SK-N-SH (cell line): ENCODE measurements around the gene ADAMTS17. TPM values are rescaled to one million over a fixed set of nuclear protein-coding genes. Genes with fewer than 3 reads are reported as not detected.
A peak's percentile ranks its signal among the peaks of the same experiment; 100 is the strongest.

Experiments used
- CTCF ChIA-PET: fragments of 300-600, 350-600 bp; formaldehyde crosslinking; extraction: SDS; loops from one replicate; lab custom pipeline; 2021; lab: Yijun Ruan, JAX
- POLR2A ChIA-PET: fragments of 350-600 bp; sonication (Branson Sonifier 250); formaldehyde crosslinking; extraction: SDS; loops from one replicate; lab custom pipeline; 2020; ENCODE audit warnings: antibody characterized with exemption, inconsistent platforms; lab: Yijun Ruan, JAX
- DNase-seq: peaks from one replicate; pipeline ENCODE4 v3.0.0; 2012
- H2AFZ ChIP-seq: fragments of 200-600 bp; sonication (generic); 2 replicates; pipeline ENCODE4 v1.8.1; 2016; ENCODE audit warnings: antibody characterized with exemption, mild to moderate bottlenecking, low read depth
- H3F3A ChIP-seq: fragments of 200-600 bp; sonication (generic); replicated peaks from 2 replicates; pipeline ENCODE3; 2016; ENCODE audit warnings: antibody characterized with exemption, mild to moderate bottlenecking; ENCODE audit not compliant: insufficient read depth
- H3K27ac ChIP-seq, 2 experiments: fragments of 200-500 bp in 1 of 2; fragments of 200-600 bp in 1 of 2; sonication (Bioruptor generic) in 1 of 2; sonication (generic), shearing (Covaris generic) in 1 of 2; 2 replicates each; pipeline versions ENCODE4 v1.5.1 to v1.6.1; 2014 to 2016; ENCODE audit warnings: low read depth in 2 of 2, inconsistent platforms in 1 of 2, low read length in 1 of 2, mild to moderate bottlenecking in 1 of 2, mixed read lengths in 1 of 2
- H3K27me3 ChIP-seq: fragments of 200-600 bp; sonication (generic), shearing (Covaris generic); 2 replicates; pipeline ENCODE4 v1.6.1; 2016; ENCODE audit warnings: mixed run types; ENCODE audit not compliant: insufficient read depth
- H3K36me3 ChIP-seq, 2 experiments: fragments of 200-500 bp in 1 of 2; fragments of 200-600 bp in 1 of 2; sonication (Bioruptor generic) in 1 of 2; sonication (generic) in 1 of 2; replicated peaks in 1 of 2; 2 replicates each; pipeline versions ENCODE3 to v1.5.1; 2014 to 2016; ENCODE audit warnings: low read length in 1 of 2, mild to moderate bottlenecking in 1 of 2; ENCODE audit not compliant: insufficient read depth in 2 of 2, control insufficient read depth in 1 of 2
- H3K4me1 ChIP-seq, 2 experiments: fragments of 200-500 bp in 1 of 2; fragments of 200-600 bp in 1 of 2; sonication (Bioruptor generic) in 1 of 2; sonication (generic), shearing (Covaris generic) in 1 of 2; 2 replicates each; pipeline versions ENCODE4 v1.5.1 to v1.6.1; 2014 to 2016; ENCODE audit warnings: low read depth in 1 of 2, low read length in 1 of 2, mixed run types in 1 of 2; ENCODE audit not compliant: insufficient read depth in 2 of 2, control insufficient read depth in 1 of 2
- H3K4me2 ChIP-seq: fragments of 200-600 bp; sonication (generic), shearing (Covaris generic); 2 replicates; pipeline ENCODE4 v1.6.1; 2017; ENCODE audit warnings: mixed run types
- H3K4me3 ChIP-seq, 2 experiments: fragments of 200-500 bp in 1 of 2; fragments of 200-600 bp in 1 of 2; sonication (Bioruptor generic) in 1 of 2; sonication (generic), shearing (Covaris generic) in 1 of 2; 2 replicates each; pipeline versions ENCODE4 v1.5.1 to v1.8.1; 2014 to 2016; ENCODE audit warnings: low read depth in 2 of 2, inconsistent platforms in 1 of 2, low read length in 1 of 2, mild to moderate bottlenecking in 1 of 2, mixed read lengths in 1 of 2, moderate library complexity in 1 of 2
- H3K79me2 ChIP-seq: fragments of 200-600 bp; sonication (generic); 2 replicates; pipeline ENCODE4 v1.8.1; 2017; ENCODE audit warnings: mild to moderate bottlenecking; ENCODE audit not compliant: insufficient read depth
- H3K9ac ChIP-seq: fragments of 200-600 bp; sonication (generic); 2 replicates; pipeline ENCODE4 v1.6.1; 2017; ENCODE audit warnings: mixed run types
- H3K9me2 ChIP-seq: fragments of 200-600 bp; sonication (generic); 2 replicates; pipeline ENCODE4 v1.6.1; 2017; ENCODE audit warnings: mixed run types
- H3K9me3 ChIP-seq: fragments of 200-600 bp; sonication (generic); 2 replicates; pipeline ENCODE4 v1.6.1; 2017; ENCODE audit warnings: mixed run types, mild to moderate bottlenecking, moderate library complexity
- H4K20me1 ChIP-seq: fragments of 200-600 bp; sonication (generic); 2 replicates; pipeline ENCODE4 v1.6.1; 2017; ENCODE audit warnings: mild to moderate bottlenecking, mixed run types; ENCODE audit not compliant: insufficient read depth
- CHD2 ChIP-seq: fragments of 150-350 bp; IDR thresholded peaks from 2 replicates; pipeline ENCODE4 v1.6.1; 2018; ENCODE audit warnings: low read length; ENCODE audit not compliant: partially characterized antibody
- CTCF ChIP-seq: fragments of 200-600 bp; sonication (generic); IDR thresholded peaks from 2 replicates; pipeline ENCODE4 v1.6.1; 2017; ENCODE audit warnings: antibody characterized with exemption, mild to moderate bottlenecking, moderate library complexity
- FOSL2 ChIP-seq: IDR thresholded peaks from 2 replicates; pipeline ENCODE4 v1.4.0; 2012; ENCODE audit warnings: low read depth, mild to moderate bottlenecking, moderate library complexity, borderline replicate concordance
- FOXJ3 ChIP-seq: sonication (generic); formaldehyde crosslinking; IDR thresholded peaks from 2 replicates; pipeline ENCODE4 v1.5.1; 2020; ENCODE audit warnings: mild to moderate bottlenecking, missing genetic modification reagents
- GABPA ChIP-seq: IDR thresholded peaks from 2 replicates; pipeline ENCODE4 v1.4.0; 2012; ENCODE audit warnings: low read depth, mild to moderate bottlenecking
- GATA2 ChIP-seq: sonication (generic); formaldehyde crosslinking; IDR thresholded peaks from 2 replicates; pipeline ENCODE4 v1.5.0; 2020; ENCODE audit warnings: mild to moderate bottlenecking, missing genetic modification reagents
- IRF3 ChIP-seq: fragments of 150-350 bp; IDR thresholded peaks from 2 replicates; pipeline ENCODE4 v1.6.1; 2016; ENCODE audit warnings: mild to moderate bottlenecking, low read depth, low read length
- JUND ChIP-seq: IDR thresholded peaks from 2 replicates; pipeline ENCODE4 v1.4.0; 2012
- MAX ChIP-seq: IDR thresholded peaks from 2 replicates; pipeline ENCODE4 v1.4.0; 2012; ENCODE audit warnings: low read depth
- MEF2A ChIP-seq: IDR thresholded peaks from 2 replicates; pipeline ENCODE4 v1.4.0; 2012; ENCODE audit warnings: low read depth, borderline replicate concordance
- MXI1 ChIP-seq: IDR thresholded peaks from 2 replicates; pipeline ENCODE4 v1.6.1; 2012; ENCODE audit warnings: mild to moderate bottlenecking, low read depth, low read length, improper control_type of control experiment
- NRF1 ChIP-seq: IDR thresholded peaks from 2 replicates; pipeline ENCODE4 v1.6.1; 2012; ENCODE audit warnings: low read depth, mild to moderate bottlenecking, low read length
- RAD21 ChIP-seq: IDR thresholded peaks from 2 replicates; pipeline ENCODE4 v1.6.1; 2012; ENCODE audit warnings: mild to moderate bottlenecking, low read length
- REST ChIP-seq: IDR thresholded peaks from 2 replicates; pipeline ENCODE4 v1.6.1; 2012; ENCODE audit warnings: mild to moderate bottlenecking, low read depth, low read length, moderate library complexity
- RFX5 ChIP-seq: IDR thresholded peaks from 2 replicates; pipeline ENCODE4 v1.6.1; 2012; ENCODE audit warnings: mild to moderate bottlenecking, improper control_type of control experiment, low read length
- RXRA ChIP-seq: IDR thresholded peaks from 2 replicates; pipeline ENCODE4 v1.4.0; 2012; ENCODE audit warnings: low read depth, mild to moderate bottlenecking, borderline replicate concordance
- SMC3 ChIP-seq: IDR thresholded peaks from 2 replicates; pipeline ENCODE4 v1.6.1; 2012; ENCODE audit warnings: low read depth, low read length, improper control_type of control experiment
- TCF12 ChIP-seq: IDR thresholded peaks from 2 replicates; pipeline ENCODE4 v1.4.0; 2012
- USF1 ChIP-seq: IDR thresholded peaks from 2 replicates; pipeline ENCODE4 v1.4.0; 2012; ENCODE audit warnings: low read depth, borderline replicate concordance
- WGBS: methylation state at CpG from one replicate; pipeline ENCODE4 v1.1.6; 2017; ENCODE audit warnings: low lambda C conversion rate; 5-methylcytosine and 5-hydroxymethylcytosine counted together
- polyA plus RNA-seq, 3 experiments: library from polyadenylated mRNA; depleted of rRNA; stranded (reverse); fragments of >200 nt; gene quantifications; 2 replicates each; pipeline ENCODE4 v1.2.3, GENCODE V29; 2012

ADAMTS17 gene
- polyA plus RNA-seq, 1 of the 3 experiments (the other 2 are of a cell fraction): not detected

GRCh38 chr15:100338971-100339444 lies 2.8 kb downstream of the ADAMTS17 start:
- Histone ChIP-seq H3K27ac (no peak overlapping the region), H3K4me2 (no peak overlapping the region), H3K4me1 (peaks cover 0 to 31% of the 10 kb centered on the region in 2 experiments; a peak in 1 of 4 replicates), H3K79me2 (no peaks in the 10 kb centered on the region), H3F3A (no peaks in the 10 kb centered on the region), H3K4me3 (no peak overlapping the region), H2AFZ (no peak overlapping the region), H3K27me3 (no peaks in the 10 kb centered on the region), H3K9me3 (no peaks in the 10 kb centered on the region), H3K9me2 (no peaks in the 10 kb centered on the region), H4K20me1 (no peaks in the 10 kb centered on the region), H3K9ac (no peak overlapping the region), H3K36me3 (no peaks in the 10 kb centered on the region)
- WGBS: 23% methylated on average over 10 of the region's 10 CpGs
- peak; percentile 72 for DNase-seq
- POLR2A ChIA-PET: interaction anchor here (0.5 kb wide), 1 partner anchor 364 kb away, joined by 3 read pairs; no protein-coding TSS in a partner anchor
- CTCF ChIA-PET: interaction anchor here (0.6 to 8.1 kb wide), 68 partner anchors 10 to 1067 kb away, joined by 3 to 169 read pairs (median 4); no protein-coding TSS in a partner anchor
- TF ChIP-seq MEF2A: no peak
- TF ChIP-seq CHD2: peak; percentile 28
- peak; percentile 91 for TF ChIP-seq RAD21
- TF ChIP-seq MAX: no peak
- TF ChIP-seq RXRA: no peak
- TF ChIP-seq CTCF: peak; percentile 11; the same call in 1 of the 2 replicates
- no peak for TF ChIP-seq JUND
- no peak for TF ChIP-seq NRF1
- no peak for TF ChIP-seq GABPA
- TF ChIP-seq SMC3: peak; percentile 74; the same call in 1 of the 2 replicates
- no peak; the same call in 1 of the 2 replicates for TF ChIP-seq GATA2 (CRISPR knock-in tag)
- no peak for TF ChIP-seq TCF12
- no peak for TF ChIP-seq FOXJ3 (CRISPR knock-in tag)
- no peak for TF ChIP-seq MXI1

- Histone ChIP-seq H3F3A (no peaks in the 10 kb centered on the region), H3K4me2 (no peak overlapping the region), H3K9me3 (no peaks in the 10 kb centered on the region), H3K27me3 (no peaks in the 10 kb centered on the region), H3K36me3 (no peaks in the 10 kb centered on the region), H3K79me2 (no peaks in the 10 kb centered on the region), H4K20me1 (no peaks in the 10 kb centered on the region), H3K4me3 (no peak overlapping the region), H3K27ac (no peak overlapping the region), H3K9me2 (no peaks in the 10 kb centered on the region), H3K4me1 (peaks cover 0 to 35% of the 10 kb centered on the region in 2 experiments; a peak in 1 of 4 replicates), H2AFZ (no peak overlapping the region), H3K9ac (no peak overlapping the region)
- no peak for DNase-seq
- 57% methylated on average over 10 of the region's 10 CpGs for WGBS
- ChIA-PET POLR2A (no interaction called here), CTCF (interaction anchor here (0.6 to 8.1 kb wide), 55 partner anchors 11 to 1066 kb away, joined by 3 to 169 read pairs (median 5); no protein-coding TSS in a partner anchor)
- TF ChIP-seq GATA2 (CRISPR knock-in tag) (no peak), MAX (no peak), REST (no peak), MEF2A (no peak), RFX5 (no peak), MXI1 (no peak), RXRA (no peak), FOSL2 (no peak), IRF3 (no peak), USF1 (no peak)
Measured at GRCh38 chr15:100338247-100338646, 3.5 kb downstream of the ADAMTS17 start.
